Sigmoid colon (tissue), 4 donors: ENCODE data around the gene HOXB8.

ENCODE experiments used
- EP300 ChIP-seq, 4 donors: sonication (generic); formaldehyde crosslinking; IDR thresholded peaks; one replicate each; pipeline ENCODE4 v1.6.1; 2017; ENCODE audit warnings: antibody characterized with exemption in 4 of 4
- TF ChIP-seq, protein P1 (sequence below), 4 experiments: fragments of 450-650 bp in 3 of 4; fragments of 200-600 bp in 1 of 4; IDR thresholded peaks; one replicate each; pipeline ENCODE4 v1.5.1; 2016 to 2019; ENCODE audit warnings: antibody characterized with exemption in 4 of 4, mild to moderate bottlenecking in 3 of 4, moderate library complexity in 2 of 4

DNA sequence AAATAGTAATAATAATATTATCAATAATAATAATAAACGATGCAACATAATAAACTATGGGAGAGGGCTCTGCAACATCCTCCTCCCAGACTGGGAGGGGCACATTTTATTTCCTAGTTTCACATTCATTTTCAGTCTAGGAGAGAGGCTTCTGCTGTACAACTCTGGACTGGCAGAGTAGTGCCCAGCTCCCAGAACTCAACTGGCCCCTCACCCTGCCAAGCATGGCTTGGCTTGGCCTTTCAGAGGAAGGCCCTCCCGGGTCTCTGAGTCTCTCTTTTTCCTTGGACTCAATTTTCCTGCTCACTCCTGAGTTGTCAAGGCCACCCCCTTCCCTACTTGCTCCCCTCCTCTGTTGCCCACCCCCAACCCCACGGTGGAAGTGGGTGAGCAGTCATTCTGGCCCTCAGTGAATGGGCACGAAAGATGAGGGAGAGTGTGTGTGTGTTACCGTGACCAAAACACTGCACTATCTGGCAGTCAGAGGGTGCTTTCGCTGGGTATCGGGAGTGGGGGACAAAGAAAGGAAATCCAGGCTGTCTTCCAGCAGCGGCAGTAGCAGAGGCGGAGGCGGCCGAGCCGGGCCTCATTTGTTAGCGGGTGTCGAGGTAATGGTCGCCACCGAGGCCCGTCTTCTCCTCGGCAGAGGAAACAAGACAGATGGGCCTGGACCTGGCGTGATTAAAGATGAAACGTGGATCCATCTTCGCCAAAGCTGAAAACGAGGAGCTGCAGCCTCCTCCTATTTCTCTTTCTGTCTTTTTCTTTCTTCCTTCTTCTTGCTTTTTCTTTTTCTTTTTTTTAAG is 39.2 kb downstream of the HOXB8 start:
- TF ChIP-seq, protein P1, sequence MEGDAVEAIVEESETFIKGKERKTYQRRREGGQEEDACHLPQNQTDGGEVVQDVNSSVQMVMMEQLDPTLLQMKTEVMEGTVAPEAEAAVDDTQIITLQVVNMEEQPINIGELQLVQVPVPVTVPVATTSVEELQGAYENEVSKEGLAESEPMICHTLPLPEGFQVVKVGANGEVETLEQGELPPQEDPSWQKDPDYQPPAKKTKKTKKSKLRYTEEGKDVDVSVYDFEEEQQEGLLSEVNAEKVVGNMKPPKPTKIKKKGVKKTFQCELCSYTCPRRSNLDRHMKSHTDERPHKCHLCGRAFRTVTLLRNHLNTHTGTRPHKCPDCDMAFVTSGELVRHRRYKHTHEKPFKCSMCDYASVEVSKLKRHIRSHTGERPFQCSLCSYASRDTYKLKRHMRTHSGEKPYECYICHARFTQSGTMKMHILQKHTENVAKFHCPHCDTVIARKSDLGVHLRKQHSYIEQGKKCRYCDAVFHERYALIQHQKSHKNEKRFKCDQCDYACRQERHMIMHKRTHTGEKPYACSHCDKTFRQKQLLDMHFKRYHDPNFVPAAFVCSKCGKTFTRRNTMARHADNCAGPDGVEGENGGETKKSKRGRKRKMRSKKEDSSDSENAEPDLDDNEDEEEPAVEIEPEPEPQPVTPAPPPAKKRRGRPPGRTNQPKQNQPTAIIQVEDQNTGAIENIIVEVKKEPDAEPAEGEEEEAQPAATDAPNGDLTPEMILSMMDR (IDR thresholded peaks at IDR 0.05), result no peak
- no peak for TF ChIP-seq EP300 (IDR thresholded peaks at IDR 0.05)
